Caco-2 (cell line): ENCODE measurements around the gene PRLHR. TPM values are rescaled to one million over a fixed set of nuclear protein-coding genes. Genes with fewer than 3 reads are reported as not detected.
"Not testable (repeated sequence)": the region's sequence is repeated elsewhere in the genome, so short reads cannot be mapped to it uniquely, and the experiment has no call there.

Source experiments
- BruUV-seq: library from RNA; stranded (reverse); fragments of 400-500 nt; replicated peaks from 2 replicates; lab custom pipeline; 2021; lab: Mats Ljungman, UMichigan
- CTCF ChIA-PET: fragments of 300-600 bp; sonication (Branson Sonifier 250); formaldehyde crosslinking; loops from one replicate; lab custom pipeline; 2022; ENCODE audit warnings: antibody characterized with exemption; lab: Charles Lee
- POLR2A ChIA-PET: fragments of 300-600 bp; sonication (Branson Sonifier 250); formaldehyde crosslinking; loops from one replicate; lab custom pipeline; 2022; ENCODE audit warnings: antibody characterized with exemption; lab: Charles Lee
- DNase-seq, 2 experiments: peaks; one replicate each; pipeline versions ENCODE4 v3.0.0 to v3.0.0-alpha.2; 2020 to 2022
- H3K27me3 ChIP-seq: replicated peaks from 2 replicates; pipeline ENCODE4 v1.6.0; 2011; ENCODE audit warnings: low read length; ENCODE audit not compliant: control insufficient read depth, insufficient read depth
- H3K36me3 ChIP-seq: 2 replicates; pipeline ENCODE4 v1.5.1; 2011; ENCODE audit warnings: low read length; ENCODE audit not compliant: control insufficient read depth, insufficient read depth
- H3K4me1 ChIP-seq: fragments of 250-450 bp; sonication (Bioruptor Pico); 2 replicates; pipeline ENCODE4 v1.5.1; 2020; ENCODE audit warnings: mild to moderate bottlenecking
- H3K4me3 ChIP-seq: 2 replicates; pipeline ENCODE4 v1.5.1; 2011; ENCODE audit warnings: low read depth, mild to moderate bottlenecking, control low read depth, low read length
- H3K9me3 ChIP-seq: fragments of 250-450 bp; sonication (Bioruptor Pico); 2 replicates; pipeline ENCODE4 v1.5.1; 2020; ENCODE audit warnings: mild to moderate bottlenecking, moderate library complexity
- H3K27ac Mint-ChIP-seq: one replicate; pipeline ENCODE4 v1.8.0; 2022; ENCODE audit warnings: mixed read lengths; ENCODE audit not compliant: unreplicated experiment
- H3K27me3 Mint-ChIP-seq: one replicate; pipeline ENCODE4 v1.8.0; 2022; ENCODE audit warnings: mixed read lengths; ENCODE audit not compliant: insufficient read depth, unreplicated experiment
- H3K36me3 Mint-ChIP-seq: one replicate; pipeline ENCODE4 v1.8.0; 2022; ENCODE audit warnings: mild to moderate bottlenecking, mixed read lengths; ENCODE audit not compliant: insufficient read depth, unreplicated experiment
- H3K4me1 Mint-ChIP-seq: one replicate; pipeline ENCODE4 v1.8.0; 2022; ENCODE audit warnings: low read depth, mixed read lengths; ENCODE audit not compliant: unreplicated experiment
- H3K4me3 Mint-ChIP-seq: one replicate; pipeline ENCODE4 v1.8.0; 2022; ENCODE audit warnings: mild to moderate bottlenecking, moderate library complexity, mixed read lengths; ENCODE audit not compliant: unreplicated experiment
- H3K9me3 Mint-ChIP-seq: one replicate; pipeline ENCODE4 v1.8.0; 2022; ENCODE audit warnings: mixed read lengths; ENCODE audit not compliant: unreplicated experiment
- intact Hi-C: fragments of 100-400 bp; cut with micrococcal nuclease; formaldehyde crosslinking; loops from one replicate; pipeline ENCODE4 v1.10.0; 2022; ENCODE audit not compliant: unreplicated experiment
- total RNA-seq: library from RNA; stranded (reverse); gene quantifications from 2 replicates; pipeline ENCODE4 v1.2.3, GENCODE V29; 2022
- TF ChIP-seq, protein P1 (sequence below), 2 experiments: fragments of 200-600 bp in 1 of 2; IDR thresholded peaks; 1 replicate in 1 of 2; 2 replicates in 1 of 2; pipeline versions ENCODE4 v1.5.1 to v1.8.0; 2011 to 2022; ENCODE audit warnings: antibody characterized with exemption in 1 of 2, control low read depth in 1 of 2, inconsistent platforms in 1 of 2, low read depth in 1 of 2, low read length in 1 of 2, mild to moderate bottlenecking in 1 of 2, moderate library complexity in 1 of 2; ENCODE audit not compliant: insufficient read depth in 1 of 2, severe bottlenecking in 1 of 2, unreplicated experiment in 1 of 2

The PRLHR gene
- total RNA-seq, 1 experiment from 2014 or later = not detected

DNA sequence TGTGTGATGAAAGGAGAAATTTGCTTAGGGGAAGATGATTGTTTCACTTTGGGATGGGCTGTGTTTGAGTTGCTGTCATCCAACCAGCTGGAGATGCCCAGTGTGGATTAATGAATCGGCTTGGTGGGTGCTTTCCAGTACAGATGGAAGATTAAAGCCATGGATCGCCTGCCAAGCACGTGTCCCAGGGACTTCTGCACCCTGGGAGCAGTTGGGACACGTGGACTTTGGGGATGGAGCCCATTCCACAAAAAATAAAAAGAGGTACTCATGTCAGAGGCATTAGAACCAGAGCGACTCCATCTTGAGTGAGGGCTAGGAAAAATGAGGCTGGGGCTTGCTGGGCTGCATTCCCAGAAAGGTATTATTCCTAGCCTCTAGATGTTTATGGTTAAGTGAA is 29.3 kb upstream of the PRLHR start:
- Mint-ChIP-seq H3K27ac (no peak overlapping the region), H3K4me3 (no peak overlapping the region), H3K4me1 (no peaks in the 10 kb centered on the region), H3K27me3 (peaks cover 32% of the 10 kb centered on the region), H3K9me3 (no peaks in the 10 kb centered on the region), H3K36me3 (no peaks in the 10 kb centered on the region)
- POLR2A ChIA-PET = no interaction called here
- no peaks in the 10 kb centered on the region for H3K36me3 ChIP-seq
- intact Hi-C loops = no loop called here
- BruUV-seq = no TSS peak
- CTCF ChIA-PET = no interaction called here
- no peaks in the 10 kb centered on the region for H3K4me1 ChIP-seq
- TF ChIP-seq, protein P1, sequence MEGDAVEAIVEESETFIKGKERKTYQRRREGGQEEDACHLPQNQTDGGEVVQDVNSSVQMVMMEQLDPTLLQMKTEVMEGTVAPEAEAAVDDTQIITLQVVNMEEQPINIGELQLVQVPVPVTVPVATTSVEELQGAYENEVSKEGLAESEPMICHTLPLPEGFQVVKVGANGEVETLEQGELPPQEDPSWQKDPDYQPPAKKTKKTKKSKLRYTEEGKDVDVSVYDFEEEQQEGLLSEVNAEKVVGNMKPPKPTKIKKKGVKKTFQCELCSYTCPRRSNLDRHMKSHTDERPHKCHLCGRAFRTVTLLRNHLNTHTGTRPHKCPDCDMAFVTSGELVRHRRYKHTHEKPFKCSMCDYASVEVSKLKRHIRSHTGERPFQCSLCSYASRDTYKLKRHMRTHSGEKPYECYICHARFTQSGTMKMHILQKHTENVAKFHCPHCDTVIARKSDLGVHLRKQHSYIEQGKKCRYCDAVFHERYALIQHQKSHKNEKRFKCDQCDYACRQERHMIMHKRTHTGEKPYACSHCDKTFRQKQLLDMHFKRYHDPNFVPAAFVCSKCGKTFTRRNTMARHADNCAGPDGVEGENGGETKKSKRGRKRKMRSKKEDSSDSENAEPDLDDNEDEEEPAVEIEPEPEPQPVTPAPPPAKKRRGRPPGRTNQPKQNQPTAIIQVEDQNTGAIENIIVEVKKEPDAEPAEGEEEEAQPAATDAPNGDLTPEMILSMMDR (IDR thresholded peaks at IDR 0.05; ENCODE audit: insufficient read depth in 1 of 2, low read depth in 1 of 2, low read length in 1 of 2, severe bottlenecking in 1 of 2, unreplicated experiment in 1 of 2) = no peak
- no peaks in the 10 kb centered on the region for H3K27me3 ChIP-seq
- H3K9me3 ChIP-seq = no peaks in the 10 kb centered on the region
- H3K4me3 ChIP-seq = no peak overlapping the region
- no peak for DNase-seq

DNA sequence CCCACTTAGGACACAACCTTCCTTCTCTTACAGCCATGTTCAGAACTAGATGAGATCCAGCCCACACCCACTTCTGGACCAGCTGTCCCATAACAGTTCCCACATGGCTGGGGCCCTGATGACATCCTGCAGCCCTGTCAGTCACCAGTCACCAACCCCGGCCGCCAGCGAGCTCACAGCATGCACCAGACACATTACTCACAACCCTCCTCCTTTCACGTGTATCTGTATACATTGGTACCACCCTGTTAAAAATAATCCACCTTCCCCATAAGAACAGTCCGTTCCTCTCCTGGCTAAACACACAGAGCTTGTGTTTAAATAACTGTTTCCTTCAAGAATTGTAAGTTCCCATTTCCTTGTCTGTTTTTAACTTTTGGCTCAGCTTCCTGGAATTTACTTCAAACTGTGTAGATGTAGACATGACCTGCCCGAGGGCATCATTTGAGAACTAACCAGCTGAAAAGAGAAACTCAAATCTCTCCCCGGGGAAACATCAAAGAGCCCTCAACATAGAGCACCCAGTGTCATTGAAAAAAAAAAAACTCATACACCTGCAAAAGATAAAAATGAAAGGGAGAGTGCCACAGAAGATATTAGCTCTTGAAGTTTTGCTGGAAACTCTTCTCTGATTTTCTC is 26.0 kb upstream of the PRLHR start:
- Mint-ChIP-seq H3K4me3 (no peak overlapping the region), H3K4me1 (no peaks in the 10 kb centered on the region), H3K27me3 (peaks cover 33% of the 10 kb centered on the region), H3K36me3 (no peaks in the 10 kb centered on the region), H3K9me3 (no peaks in the 10 kb centered on the region), H3K27ac (no peak overlapping the region)
- no TSS peak for BruUV-seq
- intact Hi-C loops = no loop called here
- ChIA-PET POLR2A (no interaction called here), CTCF (interaction anchor here (1.3 kb wide), 1 partner anchor 27 kb away, joined by 3 read pairs; no protein-coding TSS in a partner anchor)
- no peak for DNase-seq
- Histone ChIP-seq H3K4me3 (no peak overlapping the region), H3K36me3 (no peaks in the 10 kb centered on the region), H3K4me1 (no peaks in the 10 kb centered on the region), H3K27me3 (no peaks in the 10 kb centered on the region), H3K9me3 (no peaks in the 10 kb centered on the region)
- TF ChIP-seq, protein P1 (IDR thresholded peaks at IDR 0.05; ENCODE audit: insufficient read depth in 1 of 2, low read depth in 1 of 2, low read length in 1 of 2, severe bottlenecking in 1 of 2, unreplicated experiment in 1 of 2) = no peak

DNA sequence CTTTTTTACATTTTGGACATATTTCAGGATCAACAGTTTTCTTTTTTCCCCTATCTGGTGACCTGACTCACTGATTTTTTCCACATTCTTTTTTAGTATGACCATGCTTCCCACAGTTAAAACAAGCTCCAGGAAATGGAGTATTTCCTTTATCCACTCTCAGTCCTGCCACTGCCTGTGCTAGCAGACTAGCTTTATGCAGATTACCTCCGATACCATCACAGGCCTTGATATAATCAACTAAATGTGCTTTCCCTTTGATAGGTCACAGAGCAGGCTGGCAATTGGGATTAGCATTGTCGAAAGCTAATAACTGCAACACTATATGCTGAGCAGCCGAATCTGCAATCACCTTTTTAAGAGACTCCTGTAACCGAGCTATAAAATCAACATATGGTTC is 18.4 kb upstream of the PRLHR start:
- H3K4me3 Mint-ChIP-seq, POLR2A ChIA-PET, H3K4me1 Mint-ChIP-seq, BruUV-seq, DNase-seq, H3K27me3 ChIP-seq, H3K36me3 Mint-ChIP-seq, H3K4me3 ChIP-seq, H3K27me3 Mint-ChIP-seq, intact Hi-C loops, H3K27ac Mint-ChIP-seq, H3K4me1 ChIP-seq, H3K9me3 Mint-ChIP-seq, H3K36me3 ChIP-seq, CTCF ChIA-PET: not testable (repeated sequence)
- peaks cover 11% of the 10 kb centered on the region for H3K9me3 ChIP-seq
